GM13977 (cell line): ENCODE results near the gene MKNK2.

ENCODE experiments used
- DNase-seq: peaks from one replicate; pipeline ENCODE4 v3.0.0; 2012; ENCODE audit warnings: low spot score
- CTCF ChIP-seq: IDR thresholded peaks from 2 replicates; pipeline ENCODE4 v1.5.1; 2012; ENCODE audit warnings: mild to moderate bottlenecking, control low read depth; ENCODE audit not compliant: insufficient read depth; ENCODE audit errors: extremely low read depth, missing control alignments
- in situ Hi-C: fragments of 300-500 bp; cut with MboI; formaldehyde crosslinking; loops from one replicate; pipeline ENCODE4 v1.12.0; 2022; ENCODE audit warnings: low sequenced_read_pairs, low pct_unique_long_range_greater_than_20kb, mixed read lengths, inconsistent platforms; ENCODE audit not compliant: unreplicated experiment

Gene MKNK2

GRCh38 chr19:1998712-1999708, 52.0 kb downstream of the MKNK2 start:
- TF ChIP-seq CTCF = no peak
- in situ Hi-C loops = no loop called here
- no peak for DNase-seq

GRCh38 chr19:1997353-1998233, 53.5 kb downstream of the MKNK2 start:
- DNase-seq = no peak
- in situ Hi-C loops = no loop called here
- no peak for TF ChIP-seq CTCF

GRCh38 chr19:1992759-1993260, 58.2 kb downstream of the MKNK2 start:
- TF ChIP-seq CTCF = no peak
- DNase-seq = no peak
- in situ Hi-C loops = no loop called here

- no peak for DNase-seq
- TF ChIP-seq CTCF = no peak
- in situ Hi-C loops = no loop called here
Measured at GRCh38 chr19:1991018-1991913, 59.8 kb downstream of the MKNK2 start.

- in situ Hi-C loops = no loop called here
- no peak for DNase-seq
- no peak for TF ChIP-seq CTCF
Measured at GRCh38 chr19:1990230-1991017, 60.6 kb downstream of the MKNK2 start.
